ENCODE measurements around the gene GVQW3.
"Not testable (repeated sequence)": the region's sequence is repeated elsewhere in the genome, so short reads cannot be mapped to it uniquely, and the experiment has no call there.

Gene GVQW3

DNA sequence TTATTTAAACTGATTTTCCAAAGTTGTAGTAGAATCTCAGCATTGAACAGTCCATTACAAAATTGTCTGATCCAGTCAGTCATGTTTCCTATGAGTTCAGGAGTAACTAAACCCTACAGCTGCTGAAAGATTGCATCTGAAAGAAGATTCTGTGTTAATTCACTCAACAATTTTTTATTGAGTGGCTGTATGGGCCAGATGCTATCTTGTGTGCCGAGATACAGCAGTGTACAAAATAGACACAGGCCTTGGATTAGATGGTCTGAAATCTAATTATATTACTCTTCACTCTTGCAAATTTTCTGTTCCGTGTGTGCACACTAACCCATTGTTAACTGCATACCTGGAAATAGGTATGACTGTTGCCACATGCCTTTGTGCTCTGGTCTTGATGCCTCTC is 7.3 kb downstream of the GVQW3 start:
- no peak for DNase-seq (ENCODE audit: low read depth)

GRCh38 chr11:76391021-76391420 is 9.9 kb downstream of the GVQW3 start:
- no peak for DNase-seq (ENCODE audit: low read depth)

DNA sequence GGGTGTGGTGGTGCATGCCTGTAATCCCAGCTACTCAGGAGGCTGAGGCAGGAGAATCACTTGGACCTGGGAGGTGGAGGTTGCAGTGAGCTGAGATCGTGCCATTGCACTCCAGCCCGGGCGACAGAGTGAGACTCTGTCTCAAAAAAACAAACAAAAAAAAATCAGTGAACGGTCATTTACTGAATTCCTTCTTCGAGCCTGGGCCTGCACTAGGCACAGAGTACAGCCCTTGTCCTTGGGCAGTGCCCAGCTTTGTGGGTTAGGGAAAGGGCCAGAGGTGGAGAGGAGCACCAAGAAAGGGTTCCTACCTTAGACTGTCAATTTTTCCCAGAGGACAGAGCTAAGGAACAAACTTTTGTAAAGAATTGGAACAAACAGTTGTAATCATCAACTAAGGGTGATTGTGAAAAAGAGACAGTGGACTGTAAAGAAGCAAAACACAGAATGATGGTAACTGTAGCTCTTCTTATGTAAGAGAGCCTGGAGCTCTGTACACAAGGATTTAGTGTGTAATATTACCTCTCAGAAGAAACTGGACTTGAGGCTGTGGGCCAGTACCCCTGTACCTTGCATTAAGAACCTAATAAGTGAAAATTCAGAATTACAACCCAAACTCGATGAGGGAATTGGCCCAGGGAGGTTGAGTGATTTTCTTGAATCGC is 10.8 kb downstream of the GVQW3 start:
- no peak for DNase-seq (ENCODE audit: low read depth)

GRCh38 chr11:76392870-76393269 is 11.7 kb downstream of the GVQW3 start:
- DNase-seq (ENCODE audit: low read depth) = no peak

GRCh38 chr11:76394411-76394810 is 13.3 kb downstream of the GVQW3 start:
- DNase-seq (ENCODE audit: low read depth) = no peak

GRCh38 chr11:76395296-76395695 is 14.2 kb downstream of the GVQW3 start:
- no peak for DNase-seq (ENCODE audit: low read depth)

DNA sequence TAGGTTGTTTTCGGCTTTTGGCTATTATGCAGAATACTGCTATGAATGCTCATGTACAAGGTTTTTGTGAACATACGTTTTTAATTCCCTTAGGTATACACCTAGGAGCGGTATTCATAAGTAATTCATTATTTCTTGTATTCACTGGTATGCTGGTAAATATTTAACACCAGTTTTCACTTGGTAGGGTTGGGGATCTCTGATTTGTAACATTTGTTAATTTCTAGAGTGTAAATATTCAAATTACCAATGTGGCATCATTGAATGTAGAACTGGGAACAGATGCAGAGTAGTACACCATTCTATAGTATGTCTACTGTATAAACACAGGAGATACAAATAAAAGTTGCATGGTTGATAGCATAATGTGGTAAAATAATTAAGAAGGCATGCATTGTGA is 16.3 kb downstream of the GVQW3 start:
- no peak for DNase-seq (ENCODE audit: low read depth)

- DNase-seq (ENCODE audit: low read depth) = no peak
These were observed 19.8 kb downstream of the GVQW3 start for GRCh38 chr11:76400967-76401366.

DNA sequence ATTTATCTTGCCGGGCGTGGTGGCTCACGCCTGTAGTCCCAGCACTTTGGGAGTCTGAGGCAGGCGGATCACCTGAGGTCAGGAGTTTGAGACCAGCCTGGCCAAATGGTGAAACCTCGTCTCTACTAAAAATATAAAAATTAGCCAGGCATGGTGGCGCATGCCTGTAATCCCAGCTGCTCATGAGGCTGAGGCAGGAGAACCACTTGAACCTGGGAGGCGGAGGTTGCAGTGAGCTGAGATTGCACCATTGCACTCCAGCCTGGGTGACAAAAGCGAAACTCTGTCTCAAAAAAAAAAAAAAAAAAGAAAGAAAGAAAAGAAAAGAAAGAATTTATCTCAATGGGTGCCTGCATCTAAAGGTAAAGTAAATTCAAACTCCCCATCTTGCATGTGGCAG is 20.4 kb downstream of the GVQW3 start:
- not testable (repeated sequence) for DNase-seq (ENCODE audit: low read depth)

GRCh38 chr11:76406359-76406758 is 25.2 kb downstream of the GVQW3 start:
- DNase-seq (ENCODE audit: low read depth) = no peak

GRCh38 chr11:76408171-76408965 is 27.2 kb downstream of the GVQW3 start:
- DNase-seq (ENCODE audit: low read depth) = no peak

DNA sequence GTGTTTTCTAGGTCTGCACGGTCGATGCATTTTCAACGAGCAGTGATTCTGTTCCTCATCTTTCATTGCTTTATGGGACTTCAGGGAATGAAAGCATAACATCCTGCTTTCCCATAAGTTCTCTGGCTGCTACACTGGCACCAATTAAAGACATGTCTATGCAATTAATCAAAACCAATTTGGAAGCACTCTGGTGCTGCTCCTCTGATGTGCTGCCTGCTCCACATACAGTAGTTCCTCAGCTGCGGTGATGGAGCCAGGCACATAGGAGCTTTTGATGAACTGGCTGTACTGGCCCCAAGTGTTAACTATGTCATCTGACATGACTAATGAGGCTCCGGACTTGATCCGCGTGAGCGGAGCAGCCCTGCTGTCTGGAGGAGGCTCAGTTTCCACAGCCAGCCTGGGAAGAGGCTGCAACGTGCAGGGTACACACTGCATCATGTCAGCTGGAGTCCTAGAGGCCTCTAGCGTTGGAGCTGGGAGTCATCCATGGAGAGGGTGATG is 29.8 kb downstream of the GVQW3 start:
- DNase-seq (ENCODE audit: low read depth) = no peak

- DNase-seq (ENCODE audit: low read depth) = no peak
These were observed 34.0 kb downstream of the GVQW3 start for GRCh38 chr11:76415073-76415472.

DNA sequence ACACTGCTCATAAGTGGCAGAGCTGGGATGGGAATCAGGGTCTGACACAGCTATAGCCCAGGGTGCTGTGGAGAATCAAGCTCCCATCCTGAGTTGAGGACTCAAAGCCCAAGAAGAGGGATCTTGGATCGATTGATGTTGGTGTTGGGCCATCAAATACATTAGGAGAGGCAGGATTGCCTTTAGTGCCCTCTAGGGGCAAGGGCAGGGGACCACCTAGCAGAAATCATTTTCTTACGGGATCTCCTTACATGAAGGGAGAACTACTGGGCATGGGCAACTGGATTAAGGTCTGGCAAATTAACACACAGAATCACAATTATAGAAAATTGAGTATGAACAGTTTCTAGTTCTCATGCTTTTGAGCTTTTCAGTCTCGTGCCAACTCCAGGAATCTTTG is 38.8 kb downstream of the GVQW3 start:
- DNase-seq (ENCODE audit: low read depth) = no peak

DNA sequence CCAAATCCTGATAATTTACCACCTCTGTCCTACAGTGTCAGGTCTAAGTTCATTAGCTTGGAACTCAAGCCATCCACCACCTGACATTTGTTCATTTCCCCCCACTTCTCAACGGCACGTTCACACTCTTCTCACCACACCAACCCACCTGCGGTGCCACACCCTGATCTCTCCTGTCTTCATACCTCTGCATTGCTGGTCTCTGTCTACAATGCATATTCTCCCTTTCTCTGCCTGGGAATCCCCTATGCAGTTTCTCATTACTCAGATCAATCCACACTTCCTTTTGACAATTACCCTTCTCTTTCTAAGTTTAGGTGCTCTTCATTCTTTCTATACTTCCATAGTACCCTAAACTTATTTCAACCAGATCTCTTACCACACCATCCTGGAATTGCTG is 43.3 kb downstream of the GVQW3 start:
- no peak for DNase-seq (ENCODE audit: low read depth)

DNA sequence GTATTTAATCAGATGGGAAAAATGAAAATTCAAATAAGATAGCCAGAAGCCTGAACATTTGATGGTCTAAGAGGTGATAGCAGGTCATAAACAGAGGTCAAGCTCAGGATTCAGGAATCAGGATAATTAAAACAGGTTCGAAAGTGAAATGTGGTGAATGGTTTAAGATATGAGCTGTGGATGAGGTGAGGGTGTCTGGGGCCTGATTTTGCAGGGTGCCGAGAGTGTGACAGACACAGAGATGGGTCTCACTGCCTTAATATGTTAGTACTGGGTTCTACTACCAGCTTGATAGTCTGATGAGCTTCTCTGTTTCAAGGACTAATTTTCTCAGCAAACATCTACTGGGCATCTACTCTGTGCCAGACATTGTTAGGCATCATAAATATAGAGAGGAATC is 43.8 kb downstream of the GVQW3 start:
- DNase-seq (ENCODE audit: low read depth) = no peak

- DNase-seq (ENCODE audit: low read depth) = no peak
These were observed 45.5 kb downstream of the GVQW3 start for GRCh38 chr11:76426660-76427059.

GRCh38 chr11:76436020-76436419 is 54.9 kb downstream of the GVQW3 start:
- DNase-seq (ENCODE audit: low read depth) = no peak

GRCh38 chr11:76443268-76443980 is 62.3 kb downstream of the GVQW3 start:
- peak; percentile 6 for DNase-seq (ENCODE audit: low read depth)

DNA sequence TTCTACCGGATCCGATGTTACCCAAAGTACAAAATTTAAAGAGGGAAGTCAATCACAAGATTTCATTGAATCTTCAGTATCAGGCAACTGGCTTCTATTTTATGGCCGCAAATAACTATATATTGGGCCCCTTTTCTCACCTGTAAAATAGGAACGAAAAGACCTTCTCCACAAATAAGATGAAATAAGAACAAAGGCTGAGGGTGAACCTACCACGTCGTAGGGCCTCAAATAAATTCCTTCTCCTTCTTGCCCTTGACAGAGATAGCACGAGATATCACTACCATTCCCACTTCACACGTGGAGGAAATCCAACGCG is 62.9 kb downstream of the GVQW3 start:
- no peak for DNase-seq (ENCODE audit: low read depth)

DNA sequence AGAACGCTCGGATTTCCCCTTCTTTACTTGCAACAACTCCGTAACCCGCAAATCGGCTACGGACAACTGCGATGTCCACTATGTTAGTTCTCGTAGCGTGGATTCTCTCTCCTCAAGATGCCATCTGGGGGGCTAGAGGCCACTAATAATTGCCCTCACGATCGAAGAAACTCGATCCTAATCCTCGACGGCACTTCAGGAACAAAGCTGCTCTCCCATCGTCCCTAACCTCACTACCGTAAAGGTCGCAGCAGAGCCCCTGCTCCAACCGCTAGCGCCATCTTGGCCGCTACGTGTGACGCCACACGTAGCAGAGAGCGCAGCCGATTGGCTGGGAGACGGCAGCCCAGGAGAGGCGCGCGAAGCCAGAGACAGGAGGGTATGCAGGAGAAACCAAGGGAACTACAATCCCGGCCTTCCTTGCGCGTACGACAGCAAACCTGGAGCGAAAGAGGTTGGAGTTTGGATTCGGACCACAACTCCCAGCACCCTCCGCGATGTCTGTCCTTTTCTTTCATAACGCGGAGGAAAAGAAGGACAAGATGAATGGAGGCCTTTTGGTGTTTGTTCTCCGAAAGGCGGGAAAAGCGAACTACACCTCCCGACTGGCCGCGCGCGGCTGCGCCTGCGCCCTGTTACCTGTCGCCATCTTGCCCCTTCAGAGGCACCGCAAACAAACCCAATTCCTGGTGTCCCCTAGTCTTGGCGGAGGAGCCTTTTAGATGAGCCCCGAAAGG is 63.4 kb downstream of the GVQW3 start, which contains the start of gene EMSY:
Gene EMSY (plus strand): TSS at position 635 of the 737 bp plus-strand sequence. CDS start 1,921 bp downstream, outside the sequence.
- peak; percentile 99 for DNase-seq (ENCODE audit: low read depth)

Data from stromal cell of bone marrow (primary cell).